Keratinocyte (primary cell): ENCODE results near the gene GPC4.

Source experiments
- CTCF ChIP-seq, 3 experiments: IDR thresholded peaks in 1 of 3; conservative IDR thresholded peaks in 1 of 3; optimal IDR thresholded peaks in 1 of 3; 2 replicates in 2 of 3; 3 replicates in 1 of 3; pipeline versions ENCODE3 to v1.5.1; 2011; ENCODE audit warnings: low read length in 3 of 3, mild to moderate bottlenecking in 3 of 3, moderate library complexity in 2 of 3, control low read depth in 1 of 3, inconsistent platforms in 1 of 3; ENCODE audit not compliant: insufficient read depth in 2 of 3; ENCODE audit errors: extremely low read depth in 1 of 3
- EZH2 ChIP-seq: IDR thresholded peaks from one replicate; pipeline ENCODE4 v1.6.1; 2012; ENCODE audit warnings: inconsistent platforms, mild to moderate bottlenecking, low read length, moderate library complexity

- TF ChIP-seq CTCF (optimal IDR thresholded peaks at IDR 0.05 in 1 of 3, IDR thresholded peaks at IDR 0.05 in 1 of 3, conservative IDR thresholded peaks at IDR 0.05 in 1 of 3; ENCODE audit: extremely low read depth in 1 of 3, insufficient read depth in 2 of 3, low read length in 3 of 3): no peak
- no peak for TF ChIP-seq EZH2
These were observed 4.6 kb upstream of the GPC4 start for GRCh38 chrX:133419911-133420310.
